NCI-H524 treated with DMSO at 0.1 percent for 48 hours (cell line): Measurements from ENCODE around the gene SIM2.

Experiments
- DNase-seq: peaks from one replicate; lab custom pipeline; 2025; lab: John Stamatoyannopoulos, UW

The SIM2 gene

DNA sequence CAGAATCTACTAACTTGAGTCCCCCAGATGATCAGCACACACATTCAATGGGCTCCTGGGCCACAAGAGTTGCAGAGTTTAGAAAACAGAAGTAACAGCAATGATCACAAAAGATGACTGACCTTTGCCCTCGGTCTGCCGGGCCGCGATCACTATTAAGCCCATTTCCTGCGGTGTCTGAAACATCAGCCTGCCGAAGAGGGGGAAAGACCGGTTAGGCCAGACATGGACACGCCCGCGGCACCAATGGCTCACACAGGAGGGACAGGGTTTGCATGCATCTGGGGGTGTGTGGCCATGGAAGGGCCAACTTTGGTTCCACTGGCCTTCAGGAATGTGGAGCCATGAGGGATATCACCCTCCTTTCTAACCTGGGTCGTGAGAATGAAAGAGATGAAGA is 68.2 kb downstream of the SIM2 start:
- no peak for DNase-seq

DNA sequence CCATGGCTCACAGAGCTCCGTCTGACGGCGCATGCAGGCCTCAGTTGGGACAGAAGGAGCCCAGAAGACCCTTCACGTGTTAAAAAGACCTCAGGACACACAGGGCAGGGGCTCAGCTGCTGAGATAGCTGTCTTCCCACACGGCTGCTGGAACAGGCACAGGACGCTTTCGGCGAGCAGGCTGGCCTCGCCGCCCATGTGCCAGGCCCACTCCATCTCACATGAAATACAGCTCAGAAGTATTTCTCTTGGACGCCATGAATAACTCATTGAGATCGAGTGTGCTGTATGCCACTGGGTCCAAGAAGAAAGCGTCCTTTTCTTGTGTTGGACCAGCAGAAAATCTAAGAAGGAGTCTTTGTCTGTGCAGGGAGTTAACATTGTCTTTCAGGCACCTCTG is 69.6 kb downstream of the SIM2 start:
- no peak for DNase-seq

DNA sequence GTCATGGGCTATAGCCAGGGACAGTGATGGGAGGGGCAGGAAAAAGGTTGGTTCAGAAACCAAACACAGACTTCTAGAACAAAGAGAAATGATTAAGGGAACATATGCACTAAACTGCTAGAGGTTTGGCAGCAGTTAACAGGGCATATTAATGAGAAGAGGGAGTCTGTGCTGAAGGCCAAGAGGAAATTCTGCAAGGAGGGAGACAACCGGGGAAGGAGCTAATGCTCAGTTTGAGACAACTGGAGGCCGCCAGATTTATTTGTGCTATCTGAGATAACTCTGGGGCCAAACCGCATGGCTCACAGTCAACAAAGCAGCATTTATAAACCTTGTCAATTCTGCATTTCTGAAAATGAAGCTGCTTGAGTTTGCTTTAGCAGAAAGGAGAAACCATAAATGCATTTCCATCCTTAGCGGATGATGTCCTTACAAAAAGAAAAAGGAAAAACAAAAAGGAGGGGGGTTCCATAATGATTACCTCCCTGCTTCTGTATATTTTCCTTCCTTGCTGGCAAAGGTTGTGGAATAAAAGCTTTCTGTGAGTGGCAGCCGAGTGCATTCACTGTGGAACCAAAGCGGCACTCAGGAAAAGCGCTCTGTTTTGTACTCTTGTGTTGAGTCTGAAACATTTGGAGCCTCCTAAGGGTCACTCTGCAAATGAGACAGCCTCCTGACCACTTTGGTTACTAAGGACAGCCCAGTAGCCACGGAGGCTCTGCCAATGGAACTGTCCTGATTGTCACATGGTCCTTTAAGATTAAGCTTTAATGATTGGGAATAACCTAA is 70.3 kb downstream of the SIM2 start:
- no peak for DNase-seq

DNA sequence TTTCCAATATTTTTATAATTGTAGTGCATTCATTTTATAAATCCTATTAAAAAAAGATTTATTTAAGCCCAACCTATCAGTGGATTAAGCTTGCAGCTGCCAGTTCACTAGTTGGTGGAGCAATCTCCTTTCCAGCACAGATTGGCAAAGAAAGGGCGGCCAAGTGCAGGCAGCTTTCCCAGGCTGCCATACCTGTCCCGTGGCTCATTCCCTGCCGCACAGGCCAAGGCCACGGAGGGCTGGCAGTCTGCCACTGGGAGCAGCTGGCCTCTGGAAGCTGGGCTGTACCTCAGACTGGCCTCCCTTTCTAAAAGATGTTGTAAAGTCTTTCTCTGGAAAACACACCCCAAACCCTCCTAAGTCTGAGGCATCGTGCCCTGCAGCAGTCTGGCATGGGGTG is 74.2 kb downstream of the SIM2 start:
- DNase-seq: peak; percentile 22

DNA sequence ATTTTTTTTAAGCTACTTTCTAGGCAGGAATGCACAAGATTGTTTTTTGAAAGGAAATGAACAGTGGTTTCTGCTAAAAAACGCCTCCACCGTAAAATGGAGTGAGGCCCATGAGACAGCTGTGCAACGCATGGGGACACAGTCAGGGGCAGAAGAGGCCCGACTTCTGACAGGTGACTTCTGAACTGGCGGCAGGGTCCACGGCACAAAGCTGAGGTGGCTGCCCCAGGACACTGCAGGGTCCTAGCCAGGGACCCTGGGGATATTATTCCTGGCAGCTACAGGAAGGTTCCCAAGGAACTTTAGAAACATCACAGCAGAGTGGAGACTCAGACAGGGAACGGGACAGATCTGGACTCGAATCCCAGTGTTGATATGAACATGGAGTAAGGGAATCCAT is 75.1 kb downstream of the SIM2 start:
- no peak for DNase-seq

DNA sequence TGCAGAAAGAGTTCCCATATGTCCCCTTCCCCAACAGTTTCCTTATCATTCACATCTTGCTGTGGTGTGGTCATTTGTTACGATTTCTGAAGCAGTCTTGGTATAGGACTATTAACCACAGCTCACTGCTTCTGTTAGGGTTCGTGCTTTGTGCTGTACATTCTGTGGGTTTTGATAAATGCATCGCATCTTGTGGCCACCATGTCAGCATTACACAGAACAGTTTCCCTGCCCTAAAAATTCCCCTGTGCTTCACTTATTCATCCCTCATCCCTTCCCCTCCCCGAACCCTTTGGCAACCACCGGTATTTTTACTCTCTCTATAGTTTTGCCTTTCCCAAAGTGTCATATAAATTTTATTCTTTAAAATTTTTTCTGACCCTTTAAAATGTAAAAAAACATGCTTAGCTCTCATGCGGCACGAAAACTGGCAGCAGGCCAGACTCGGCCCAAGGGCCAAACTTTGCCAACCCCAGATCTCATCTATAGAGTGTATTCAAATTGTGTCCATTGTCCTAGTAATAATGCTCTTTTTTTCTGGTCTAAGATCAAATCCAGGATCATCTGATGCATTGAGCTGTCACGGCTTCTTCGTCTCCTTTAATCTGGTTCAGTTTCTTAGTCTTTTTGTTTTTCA is 78.2 kb downstream of the SIM2 start:
- DNase-seq: no peak

DNA sequence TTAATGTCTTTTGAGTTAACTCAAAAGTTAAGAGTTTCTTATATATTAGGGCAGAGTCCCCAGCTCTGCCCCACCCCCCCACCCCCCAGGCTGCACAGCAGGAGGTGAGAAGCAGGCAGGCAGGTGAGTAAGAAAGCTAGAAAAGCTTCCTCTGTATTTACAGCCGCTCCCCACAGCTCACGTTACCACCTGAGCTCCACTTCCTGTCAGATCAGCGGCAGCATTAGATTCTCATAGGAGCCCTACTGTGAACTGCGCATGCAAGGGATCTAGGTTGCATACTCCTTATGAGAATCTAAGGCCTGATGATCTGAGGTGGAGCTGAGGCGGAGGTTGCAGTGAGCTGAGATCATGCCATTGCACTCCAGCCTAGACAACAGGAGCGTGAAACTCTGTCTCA is 81.9 kb downstream of the SIM2 start:
- DNase-seq: no peak

DNA sequence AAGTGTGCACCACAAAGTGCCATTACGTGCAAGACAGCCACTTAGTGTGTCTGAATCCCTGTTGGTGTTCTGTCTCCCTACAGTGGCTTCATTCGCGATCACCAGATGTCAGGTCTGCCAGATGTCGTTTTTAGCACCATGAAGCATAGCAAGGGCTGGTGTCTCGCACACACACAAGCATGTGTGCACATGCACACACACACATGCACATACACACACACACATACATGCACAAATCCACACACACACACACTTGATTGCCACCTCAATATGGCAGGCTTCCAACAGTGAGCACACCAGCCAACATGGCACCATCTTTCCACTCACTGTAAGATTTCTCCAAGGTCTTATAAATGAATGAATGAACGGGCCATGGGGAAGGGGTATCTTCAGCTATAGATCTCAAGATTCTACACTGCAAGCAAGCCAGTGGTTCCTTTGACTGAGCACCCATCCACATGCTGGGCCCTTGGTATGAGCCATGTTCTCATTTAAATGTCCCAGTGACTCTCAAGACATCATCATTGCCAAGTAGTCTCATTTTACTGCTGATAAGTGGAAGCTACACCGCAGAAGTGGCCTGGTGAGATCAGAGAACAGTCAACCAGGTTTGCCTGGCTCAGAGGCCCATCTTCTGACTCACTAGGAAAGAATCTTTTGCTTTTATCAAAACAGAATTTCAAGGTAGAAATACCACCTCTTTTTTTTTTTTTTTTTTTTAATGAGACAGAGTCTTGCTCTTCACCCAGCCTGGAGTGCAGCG is 84.9 kb downstream of the SIM2 start:
- no peak for DNase-seq

DNA sequence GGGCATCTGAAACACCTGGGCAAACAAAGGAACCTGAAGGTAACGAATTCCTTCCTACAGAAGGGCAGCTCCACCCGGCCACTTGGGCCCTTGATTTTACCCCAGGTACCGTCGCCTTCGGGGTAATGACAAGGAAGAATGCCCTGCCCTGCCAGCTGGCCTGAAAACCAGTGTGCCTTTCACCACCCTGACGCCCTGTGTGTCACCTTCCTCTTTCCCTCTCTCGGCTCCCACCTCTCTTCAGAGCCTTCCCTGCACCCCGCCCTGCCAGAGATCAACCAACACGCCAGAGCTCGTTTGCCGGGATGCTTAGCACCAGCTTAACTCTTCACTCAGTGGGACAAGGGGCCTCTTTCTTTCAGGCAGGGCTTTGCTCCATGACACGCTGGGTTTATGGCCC is 86.0 kb downstream of the SIM2 start:
- DNase-seq: no peak

DNA sequence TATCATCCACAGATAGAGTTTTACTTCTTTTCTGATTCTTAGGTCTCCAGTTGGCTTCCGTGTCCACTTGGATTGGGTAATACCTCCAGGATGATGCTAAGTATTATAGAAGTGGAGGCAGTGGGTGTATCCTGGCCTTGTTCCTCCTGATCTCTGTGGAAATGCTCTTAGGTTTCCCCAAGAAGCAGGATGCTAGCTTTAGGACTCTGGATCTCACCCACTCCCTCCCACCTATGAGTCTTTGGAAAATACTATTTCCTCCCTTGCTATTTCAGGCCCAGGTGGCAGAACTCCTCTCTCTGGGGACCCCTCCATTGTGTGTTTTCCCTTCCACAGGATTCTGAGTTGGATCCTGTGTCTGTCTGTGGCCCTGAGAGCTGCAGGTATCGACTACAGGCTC is 86.7 kb downstream of the SIM2 start:
- no peak for DNase-seq

DNA sequence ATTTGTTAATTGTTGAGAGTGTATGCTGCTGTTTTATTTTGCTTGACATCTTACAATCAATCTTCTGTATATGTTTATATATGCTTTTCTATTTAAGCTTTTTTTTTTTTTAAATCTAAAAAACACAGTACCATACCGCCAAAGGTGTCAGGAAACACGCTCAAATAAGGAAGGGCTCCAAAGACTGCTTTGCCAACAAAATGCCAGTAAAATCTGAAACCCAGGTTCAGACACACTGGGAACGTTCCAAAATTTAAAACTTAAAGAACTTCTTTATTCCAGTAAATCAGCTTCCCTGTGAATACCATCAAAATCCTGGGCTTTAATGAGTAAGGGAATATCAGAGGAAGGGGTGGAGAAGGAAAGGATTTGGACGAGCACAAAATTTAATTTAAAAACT is 87.3 kb downstream of the SIM2 start:
- no peak for DNase-seq

DNA sequence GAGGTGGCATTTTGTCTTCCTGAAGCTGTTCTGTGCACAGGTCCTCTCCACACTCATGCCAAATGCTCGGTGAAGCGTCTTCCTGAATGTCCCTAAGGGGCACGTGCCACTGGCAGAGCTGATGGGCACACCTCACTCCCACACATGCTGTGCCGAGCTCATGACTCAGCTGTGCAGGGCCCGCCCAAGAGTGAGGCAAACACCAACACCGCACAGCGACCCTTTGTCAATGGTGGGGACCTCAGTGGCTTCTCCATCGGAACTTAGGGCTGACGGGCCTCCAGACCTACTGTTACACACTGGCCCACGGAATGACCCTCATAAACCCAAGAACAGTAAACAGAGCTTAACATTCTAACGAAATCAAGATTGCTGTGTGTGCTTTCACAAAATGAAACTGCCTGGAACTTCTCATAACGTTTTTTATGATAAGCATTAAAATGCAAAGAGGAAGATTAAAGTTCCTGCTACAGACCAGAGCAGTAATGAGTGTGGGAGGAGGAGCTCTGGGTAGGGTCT is 89.3 kb downstream of the SIM2 start:
- no peak for DNase-seq

DNA sequence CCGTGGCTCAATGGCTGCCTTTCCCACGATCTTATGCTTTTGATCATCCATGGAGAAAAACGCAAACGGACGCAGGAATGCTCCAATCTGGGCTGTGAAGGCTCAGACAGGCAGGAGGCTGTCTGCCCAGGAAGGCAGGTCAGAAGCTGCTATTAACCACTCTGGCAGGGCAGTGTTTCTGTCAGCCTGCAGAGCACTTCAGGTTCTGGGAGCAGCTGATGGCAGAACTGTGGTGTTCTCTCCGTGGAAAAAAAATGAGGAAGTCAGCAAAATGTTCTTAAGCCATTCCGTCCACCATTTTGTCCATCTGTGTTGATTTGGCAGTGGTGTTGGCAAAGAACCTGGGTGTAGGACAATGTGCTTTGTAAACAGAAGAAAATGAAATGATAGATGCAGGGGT is 91.7 kb downstream of the SIM2 start:
- no peak for DNase-seq

DNA sequence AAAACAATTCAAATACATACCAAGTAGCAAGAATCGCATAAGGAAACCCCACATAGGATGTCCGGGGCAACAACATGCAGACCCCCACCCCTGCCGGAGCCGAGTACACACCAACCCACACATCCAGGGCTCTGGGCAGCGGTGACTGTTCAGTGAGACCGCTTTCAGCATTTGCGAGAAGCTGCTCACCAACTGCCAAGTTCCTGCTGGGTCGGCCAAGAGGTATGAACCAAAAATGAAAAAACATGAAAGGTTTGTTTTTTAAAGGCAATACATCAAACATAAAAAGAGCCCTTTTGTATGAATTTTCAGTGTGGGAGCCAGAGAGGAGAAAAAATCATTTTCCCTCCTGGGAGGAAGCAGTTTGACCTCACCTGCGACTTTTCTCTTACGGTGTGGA is 92.3 kb downstream of the SIM2 start:
- DNase-seq: no peak

DNA sequence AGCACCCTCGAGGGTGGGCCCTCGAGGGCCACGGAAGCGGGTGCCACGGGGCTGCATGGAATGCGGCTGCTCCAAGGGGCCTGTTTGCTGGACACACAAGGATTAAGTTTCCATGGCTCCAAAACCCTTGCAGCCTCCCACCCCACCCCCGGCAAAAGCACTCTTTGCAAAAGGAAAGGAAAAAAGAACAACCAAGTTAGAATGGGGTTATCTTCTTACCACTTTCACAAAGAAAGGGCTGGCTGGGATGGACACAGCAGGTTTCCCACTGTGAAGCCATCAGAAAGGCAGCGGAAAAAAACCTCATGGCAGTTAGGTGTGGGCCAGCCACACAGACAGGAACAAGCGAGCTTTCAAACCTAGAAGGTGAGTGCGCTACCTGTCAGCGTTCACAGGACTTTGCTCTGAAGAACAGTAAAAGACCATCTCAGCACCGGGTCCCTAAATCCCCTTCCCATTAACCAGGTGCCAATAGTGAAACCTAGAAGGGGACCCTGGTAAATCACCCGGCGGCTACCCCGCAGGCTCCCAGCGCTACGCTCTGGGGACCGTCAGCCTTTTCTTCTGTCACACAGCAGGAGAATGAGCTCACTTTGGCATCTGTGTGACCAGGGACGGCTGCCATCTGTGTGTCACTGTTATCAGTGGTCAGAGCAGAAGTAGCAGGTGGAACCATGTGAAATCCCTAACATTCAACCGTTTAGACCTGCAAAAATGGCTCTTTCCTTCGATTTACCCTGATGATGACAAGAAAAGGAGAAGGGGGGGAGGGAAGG is 93.0 kb downstream of the SIM2 start:
- DNase-seq: no peak

DNA sequence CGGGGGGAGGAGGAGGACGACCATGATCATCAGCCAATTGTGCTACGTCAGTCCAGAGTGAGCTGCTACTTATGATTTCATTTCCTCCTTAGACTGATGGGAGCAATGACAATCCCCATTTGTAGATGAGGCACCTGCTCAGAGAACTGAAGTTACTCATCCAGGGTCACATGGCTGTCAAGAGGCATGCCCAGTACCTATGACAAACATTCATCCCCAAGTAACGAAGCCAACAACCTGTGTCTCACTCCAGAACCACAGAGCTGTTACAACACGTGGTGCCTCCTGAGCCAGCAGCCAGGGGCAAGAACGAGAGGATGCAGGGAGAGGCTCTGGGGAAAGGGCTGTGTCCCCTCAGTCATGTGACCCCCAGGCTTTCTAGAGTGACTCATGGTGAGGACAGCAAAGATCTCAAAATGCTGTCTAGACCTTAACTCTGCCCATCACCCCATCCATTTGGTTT is 93.6 kb downstream of the SIM2 start:
- no peak for DNase-seq

DNA sequence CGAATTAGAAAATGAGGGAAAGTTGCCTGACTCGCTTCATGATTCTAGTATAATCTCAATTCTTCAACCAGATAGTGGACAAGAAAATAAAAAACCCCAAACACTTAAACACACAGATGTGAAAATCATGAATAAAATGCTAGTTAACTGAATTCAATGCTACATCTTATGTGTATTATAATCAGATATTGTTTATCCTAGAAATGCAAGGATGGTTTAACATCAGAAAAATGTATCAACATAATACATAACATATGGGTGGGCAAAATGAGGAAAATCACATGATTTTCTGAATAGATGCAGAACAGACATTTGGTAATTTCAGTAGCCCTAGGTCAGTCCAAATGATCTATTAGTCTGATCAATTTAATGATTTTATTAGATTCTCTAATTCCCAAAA is 97.2 kb downstream of the SIM2 start:
- no peak for DNase-seq

DNA sequence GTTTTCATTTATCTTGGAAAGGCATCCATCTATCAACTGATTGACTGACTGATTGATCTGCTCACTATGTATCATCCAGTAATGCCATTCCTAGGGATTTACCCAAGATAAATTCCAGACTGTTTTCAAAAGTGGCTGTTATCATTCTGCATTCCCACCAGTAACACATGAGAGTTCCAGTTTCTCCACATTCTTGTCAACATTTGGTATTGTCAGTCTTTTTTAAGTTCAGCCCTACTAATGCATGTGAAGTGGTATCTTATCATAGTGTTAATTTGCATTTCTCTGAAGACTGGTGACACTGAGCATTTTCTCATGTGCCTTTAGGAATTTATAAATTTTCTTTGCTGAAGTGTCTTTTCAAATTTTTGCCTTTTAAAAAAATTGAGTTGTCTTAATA is 99.6 kb downstream of the SIM2 start:
- DNase-seq: no peak
